ENCODE results near the gene ATP6AP1.

ATP6AP1 gene

DNA sequence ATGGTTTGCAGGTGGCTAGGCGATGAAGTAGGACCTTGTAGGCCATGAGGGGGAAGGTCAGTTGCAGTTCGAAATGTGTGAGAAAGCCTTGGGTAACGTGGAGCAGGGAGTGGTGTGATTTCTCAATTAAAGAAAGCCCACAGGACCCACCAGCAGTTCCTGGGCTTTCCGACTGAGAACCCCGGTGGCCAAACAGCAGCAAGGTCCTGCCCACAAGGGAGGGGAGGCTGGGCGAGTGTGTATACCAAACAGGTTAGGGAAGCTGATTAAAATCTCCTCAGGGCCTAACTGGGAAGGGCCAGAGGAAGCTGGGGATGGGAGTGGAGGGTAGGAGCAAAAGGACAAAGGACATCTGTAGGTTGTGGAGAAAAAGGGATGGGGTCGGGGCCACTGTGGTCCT is 2.4 kb downstream of the ATP6AP1 start:
- no peak for DNase-seq

DNA sequence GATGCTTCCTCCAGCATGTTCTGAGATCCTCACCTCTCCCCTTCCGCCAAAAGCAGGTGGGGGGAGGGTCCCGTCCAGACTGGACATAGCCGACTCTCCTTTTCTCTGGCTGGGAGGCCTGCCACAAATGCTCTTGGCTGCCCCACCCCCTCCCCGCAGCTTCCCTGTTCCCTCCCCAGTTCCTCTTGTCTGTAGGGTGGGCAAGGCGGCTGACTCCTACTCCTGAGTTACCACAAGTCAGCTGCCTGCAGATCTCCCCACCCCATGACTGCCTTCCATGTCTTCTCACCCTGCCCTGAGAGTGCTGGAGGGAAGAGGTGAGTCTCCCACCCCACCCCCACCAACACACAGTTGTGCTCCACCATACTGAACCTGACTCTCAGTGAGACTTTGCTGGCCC is 2.9 kb downstream of the ATP6AP1 start:
- DNase-seq = no peak

DNA sequence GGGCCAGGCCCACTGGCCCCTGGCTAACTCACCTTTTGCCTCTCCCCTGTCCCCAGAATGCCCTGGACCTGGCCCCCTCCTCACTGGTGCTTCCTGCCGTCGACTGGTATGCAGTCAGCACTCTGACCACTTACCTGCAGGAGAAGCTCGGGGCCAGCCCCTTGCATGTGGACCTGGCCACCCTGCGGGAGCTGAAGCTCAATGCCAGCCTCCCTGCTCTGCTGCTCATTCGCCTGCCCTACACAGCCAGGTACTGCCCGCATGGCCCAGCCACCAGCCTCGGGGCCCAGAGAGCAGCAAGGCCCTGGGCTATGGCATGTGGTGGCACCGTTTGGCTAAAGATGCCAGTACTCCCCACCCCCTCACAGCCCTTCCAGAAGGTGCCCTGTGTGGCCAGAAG is 3.7 kb downstream of the ATP6AP1 start:
- no peak for DNase-seq

DNA sequence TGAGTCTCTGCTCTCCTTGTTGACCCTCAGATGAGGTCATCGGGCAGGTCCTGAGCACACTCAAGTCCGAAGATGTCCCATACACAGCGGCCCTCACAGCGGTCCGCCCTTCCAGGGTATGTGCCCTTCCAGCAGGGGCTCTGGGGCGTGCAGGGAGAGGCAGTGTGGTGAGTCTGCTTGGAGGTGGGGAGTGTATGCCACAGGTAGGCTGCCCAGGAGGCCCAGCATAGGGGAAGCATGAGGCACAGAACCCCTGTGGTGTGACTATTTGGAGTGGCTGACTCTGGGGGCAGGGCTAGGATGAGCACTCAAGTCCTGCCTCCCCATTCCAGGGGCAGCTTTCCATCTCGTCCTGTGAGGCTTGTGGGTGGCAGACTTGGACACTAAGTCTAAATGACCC is 5.1 kb downstream of the ATP6AP1 start:
- no peak for DNase-seq

DNA sequence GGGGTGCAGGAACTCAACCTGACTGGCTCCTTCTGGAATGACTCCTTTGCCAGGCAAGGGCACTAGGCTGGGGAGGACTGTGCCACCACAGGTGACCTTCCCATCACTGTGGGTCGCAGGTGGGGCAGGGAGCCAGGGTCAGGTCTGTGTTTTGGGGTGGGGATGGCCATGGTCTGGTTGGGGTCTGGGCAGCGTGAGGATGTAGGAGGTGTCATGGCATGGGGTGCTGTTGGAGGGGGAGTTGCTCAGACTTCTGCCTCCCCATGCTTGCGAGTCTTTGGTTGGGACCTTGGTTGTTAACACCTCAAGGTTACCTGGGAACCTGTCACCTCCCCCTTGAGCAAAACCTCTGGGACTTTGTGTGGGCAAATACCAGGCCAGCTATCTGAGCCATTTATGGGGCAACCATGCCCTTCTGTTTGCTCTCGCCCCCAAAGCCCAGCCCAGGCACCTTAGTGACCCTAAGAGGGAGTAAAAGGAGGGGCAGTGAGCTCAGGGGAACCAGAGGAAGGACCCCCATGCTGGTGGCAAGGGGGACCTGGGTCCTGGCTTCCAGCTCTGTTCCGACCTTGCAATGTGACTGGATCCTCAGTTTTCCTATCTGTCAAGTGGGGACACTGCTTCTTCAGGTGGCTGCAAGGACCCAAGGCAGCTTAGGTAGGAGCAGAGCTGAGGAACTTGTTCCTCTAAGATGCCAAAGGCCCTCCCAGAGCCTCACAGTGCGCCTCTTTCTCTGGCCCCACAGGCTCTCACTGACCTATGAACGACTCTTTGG is 6.1 kb downstream of the ATP6AP1 start:
- DNase-seq = no peak

DNA sequence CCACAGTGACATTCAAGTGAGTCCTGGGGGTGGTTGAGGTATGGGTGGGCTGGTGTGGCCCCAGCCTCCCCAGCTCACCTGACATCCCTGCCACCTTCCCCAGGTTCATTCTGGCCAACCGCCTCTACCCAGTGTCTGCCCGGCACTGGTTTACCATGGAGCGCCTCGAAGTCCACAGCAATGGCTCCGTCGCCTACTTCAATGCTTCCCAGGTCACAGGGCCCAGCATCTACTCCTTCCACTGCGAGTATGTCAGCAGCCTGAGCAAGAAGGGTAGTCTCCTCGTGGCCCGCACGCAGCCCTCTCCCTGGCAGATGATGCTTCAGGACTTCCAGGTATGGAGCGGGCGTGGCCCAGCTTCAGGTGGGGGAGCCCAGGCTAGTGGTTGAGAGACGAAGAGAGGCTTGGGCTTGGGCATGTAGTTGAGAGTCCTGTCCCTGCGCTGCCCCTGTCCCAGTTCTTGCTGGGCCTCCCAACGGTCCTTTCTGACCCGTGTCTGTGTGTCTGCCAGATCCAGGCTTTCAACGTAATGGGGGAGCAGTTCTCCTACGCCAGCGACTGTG is 6.8 kb downstream of the ATP6AP1 start:
- no peak for DNase-seq

DNA sequence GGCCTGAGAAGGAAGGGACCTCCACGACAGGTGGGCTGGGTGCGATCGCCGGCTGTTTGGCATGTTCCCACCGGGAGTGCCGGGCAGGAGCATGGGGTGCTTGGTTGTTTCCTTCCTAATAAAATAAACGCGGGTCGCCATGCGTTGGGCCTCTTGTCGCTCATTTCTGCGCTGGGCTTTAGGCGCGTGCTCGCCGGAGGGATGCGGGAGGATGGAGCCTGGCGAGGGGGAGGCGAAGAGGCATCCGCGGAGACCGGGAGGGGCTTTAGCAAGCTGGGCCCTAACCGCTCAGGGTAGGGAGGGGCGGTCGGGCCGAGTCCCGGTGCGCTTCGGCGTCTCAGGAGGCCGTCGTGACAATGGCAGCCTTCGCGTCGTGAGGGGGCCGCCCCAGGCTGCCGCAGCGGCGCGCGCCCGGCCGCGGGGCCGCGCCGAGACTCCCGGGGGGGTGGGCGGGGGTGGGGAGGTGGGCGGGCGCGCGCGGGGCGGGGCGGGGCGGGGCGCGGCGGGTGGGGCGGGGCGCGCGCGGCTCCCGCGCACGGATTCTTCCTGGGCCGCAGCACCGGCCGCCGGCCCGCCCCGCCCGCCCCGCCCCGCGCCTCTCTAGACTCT is 8.0 kb downstream of the ATP6AP1 start:
- peak; percentile 54 for DNase-seq

DNA sequence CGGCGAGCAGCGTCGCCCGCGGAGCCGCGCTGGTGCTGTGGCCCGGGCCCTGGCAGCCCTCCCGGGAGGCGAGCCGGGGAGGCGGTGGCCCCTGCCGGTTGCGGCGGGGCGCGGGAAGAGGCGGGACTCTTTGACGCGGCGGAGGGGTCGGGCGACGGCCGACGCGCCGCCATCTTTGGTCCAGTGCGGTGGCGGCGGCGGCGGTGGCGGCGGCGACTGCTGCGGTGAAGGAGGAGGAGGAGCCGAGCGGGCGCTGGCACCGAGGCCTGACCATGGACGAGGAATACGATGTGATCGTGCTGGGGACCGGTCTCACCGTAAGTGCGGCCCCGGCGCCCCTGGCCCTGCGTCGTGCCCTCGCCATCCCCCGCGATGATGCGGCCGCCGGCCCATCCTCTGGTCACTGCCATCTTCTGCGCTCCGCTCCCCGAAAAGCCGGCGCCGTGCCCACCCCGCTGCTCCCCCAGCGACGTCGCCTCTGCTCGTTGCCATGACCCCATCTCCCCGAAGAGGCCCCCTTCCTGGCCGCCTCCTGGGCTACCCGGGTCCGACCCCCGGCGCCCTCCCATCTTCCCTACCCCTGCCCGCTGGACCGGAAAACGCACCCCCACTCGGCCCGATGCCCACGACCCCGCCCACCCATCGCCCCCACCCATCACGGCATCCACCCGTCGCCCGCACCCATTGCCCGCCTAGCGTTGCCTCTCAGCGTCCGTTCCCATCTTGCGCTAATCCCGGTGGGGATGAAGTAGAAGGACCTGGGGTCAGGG is 8.7 kb downstream of the ATP6AP1 start, which contains the start of gene GDI1:
TSS of gene GDI1 (plus strand) at position 172 of the 770 bp plus-strand sequence. CDS start at position 273, 101 bp downstream.
- DNase-seq = peak; percentile 62

DNA sequence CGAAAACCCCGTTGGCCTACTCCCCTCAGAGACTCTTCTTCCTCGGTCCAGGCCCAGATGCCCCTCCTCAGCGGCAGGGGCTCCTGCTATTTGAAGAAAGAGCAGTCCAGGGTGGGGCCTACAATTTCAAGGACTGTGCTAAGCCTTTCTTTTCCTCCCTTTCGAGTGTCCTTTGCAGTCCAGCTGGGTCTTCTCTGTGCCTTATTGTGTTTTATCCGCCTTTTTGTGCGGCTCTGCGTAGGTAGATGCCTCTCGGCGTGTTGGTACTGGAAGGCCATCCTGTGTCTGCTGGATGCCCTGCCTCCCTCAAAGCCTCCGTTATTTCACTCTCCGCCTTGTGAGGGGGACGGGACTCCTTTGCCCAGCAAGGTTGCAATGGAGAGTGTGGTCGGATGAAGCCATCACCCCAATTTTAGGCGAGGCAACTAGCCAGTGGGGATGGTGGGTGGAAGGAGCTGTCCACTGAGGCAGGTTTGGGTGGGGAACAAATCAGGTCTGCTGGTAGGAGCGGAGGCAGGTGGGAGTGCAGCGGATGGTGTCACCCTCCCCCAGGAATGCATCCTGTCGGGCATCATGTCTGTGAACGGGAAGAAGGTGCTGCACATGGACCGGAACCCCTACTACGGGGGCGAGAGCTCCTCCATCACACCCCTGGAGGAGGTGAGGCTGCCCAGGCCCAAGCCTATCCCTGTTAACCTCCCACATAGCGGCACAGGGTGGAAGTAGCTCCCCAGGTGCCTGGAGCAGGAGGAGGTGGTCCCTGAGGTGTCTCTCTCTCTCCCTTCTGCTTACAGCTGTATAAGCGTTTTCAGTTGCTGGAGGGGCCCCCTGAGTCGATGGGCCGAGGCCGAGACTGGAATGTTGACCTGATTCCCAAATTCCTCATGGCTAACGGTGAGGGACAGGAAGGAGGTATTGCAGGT is 9.8 kb downstream of the ATP6AP1 start:
- DNase-seq = no peak

DNA sequence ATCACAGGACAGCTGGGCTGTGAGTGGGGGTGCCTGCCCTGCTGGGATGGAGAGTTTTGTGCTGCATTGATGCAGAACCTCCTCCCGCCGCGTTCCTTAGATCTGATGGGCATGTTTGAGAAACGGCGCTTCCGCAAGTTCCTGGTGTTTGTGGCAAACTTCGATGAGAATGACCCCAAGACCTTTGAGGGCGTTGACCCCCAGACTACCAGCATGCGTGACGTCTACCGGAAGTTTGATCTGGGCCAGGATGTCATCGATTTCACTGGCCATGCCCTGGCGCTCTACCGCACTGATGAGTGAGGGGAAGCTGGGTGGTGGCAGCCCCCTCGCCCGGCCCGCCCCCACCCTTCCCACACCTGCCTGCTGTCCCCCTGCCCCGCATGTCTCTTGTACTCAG is 11.4 kb downstream of the ATP6AP1 start:
- DNase-seq = no peak

DNA sequence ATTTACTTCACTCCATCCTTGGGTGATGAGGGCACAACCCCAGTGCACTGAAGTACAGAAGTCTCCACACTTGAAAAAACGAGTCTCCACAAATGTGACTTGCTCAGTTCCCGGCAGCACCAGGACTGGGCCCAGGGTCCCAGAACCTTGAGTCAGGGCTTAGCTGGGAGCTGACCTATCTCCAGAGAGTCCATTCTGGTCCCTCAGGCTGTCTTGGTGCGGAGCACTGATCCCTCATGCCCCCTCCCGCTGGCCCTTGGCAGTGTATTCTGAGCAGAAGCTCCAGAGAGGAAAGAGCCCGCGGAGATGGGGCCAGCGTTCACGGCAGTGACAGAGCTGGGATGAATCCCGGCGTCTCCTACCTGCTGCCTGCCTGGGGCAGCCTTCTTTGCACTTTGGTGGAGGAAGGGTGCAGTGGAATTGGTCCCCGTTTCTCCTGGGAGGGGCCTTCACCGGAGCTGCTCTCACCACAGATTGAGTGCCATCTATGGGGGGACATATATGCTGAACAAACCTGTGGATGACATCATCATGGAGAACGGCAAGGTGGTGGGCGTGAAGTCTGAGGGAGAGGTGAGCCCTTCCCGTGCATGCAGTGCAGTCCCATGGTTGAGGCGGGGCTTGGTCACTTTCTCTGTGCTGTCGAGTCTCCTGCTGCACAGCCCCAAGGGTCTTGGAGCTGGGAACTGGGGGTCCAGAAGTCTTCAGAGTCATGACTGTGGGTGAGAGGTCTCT is 12.3 kb downstream of the ATP6AP1 start:
- DNase-seq = no peak

DNA sequence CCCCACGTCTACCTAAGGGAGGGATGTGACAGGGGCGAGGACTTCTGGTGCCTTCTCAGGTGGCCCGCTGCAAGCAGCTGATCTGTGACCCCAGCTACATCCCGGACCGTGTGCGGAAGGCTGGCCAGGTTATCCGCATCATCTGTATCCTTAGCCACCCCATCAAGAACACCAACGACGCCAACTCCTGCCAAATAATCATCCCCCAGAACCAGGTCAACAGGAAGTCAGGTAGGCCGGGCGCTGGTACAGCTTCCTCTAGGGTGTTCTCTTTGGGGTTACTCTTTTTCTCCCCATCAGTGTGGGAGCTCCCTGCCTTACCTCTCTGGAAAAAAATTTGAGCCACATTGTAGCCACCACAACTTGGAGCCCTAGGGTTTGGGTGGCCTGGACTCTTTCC is 13.1 kb downstream of the ATP6AP1 start:
- DNase-seq = no peak

DNA sequence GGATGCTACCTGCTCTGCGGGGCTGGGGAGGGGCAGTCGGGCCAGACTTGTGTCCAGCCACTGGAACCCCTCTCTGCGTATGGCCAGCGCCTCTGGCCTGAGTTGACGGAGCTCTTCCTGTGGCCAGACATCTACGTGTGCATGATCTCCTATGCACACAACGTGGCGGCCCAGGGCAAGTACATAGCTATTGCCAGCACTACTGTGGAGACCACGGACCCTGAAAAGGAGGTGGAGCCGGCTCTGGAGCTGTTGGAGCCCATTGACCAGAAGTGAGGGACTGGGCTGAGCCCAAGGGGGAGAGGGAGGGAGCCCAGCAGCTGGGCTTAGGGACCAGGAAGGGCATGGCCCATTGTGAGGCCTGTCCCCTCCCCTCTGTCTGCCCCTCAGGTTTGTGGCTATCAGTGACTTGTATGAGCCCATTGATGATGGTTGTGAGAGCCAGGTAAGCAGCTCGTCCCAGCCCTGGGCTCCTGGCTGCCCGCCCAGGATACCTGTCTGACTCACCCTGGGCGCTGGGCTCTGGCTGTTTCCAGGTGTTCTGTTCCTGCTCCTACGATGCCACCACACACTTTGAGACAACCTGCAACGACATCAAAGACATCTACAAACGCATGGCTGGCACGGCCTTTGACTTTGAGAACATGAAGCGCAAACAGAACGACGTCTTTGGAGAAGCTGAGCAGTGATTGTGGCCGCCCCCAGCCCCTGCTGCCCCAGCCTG is 13.7 kb downstream of the ATP6AP1 start:
- no peak for DNase-seq

DNA sequence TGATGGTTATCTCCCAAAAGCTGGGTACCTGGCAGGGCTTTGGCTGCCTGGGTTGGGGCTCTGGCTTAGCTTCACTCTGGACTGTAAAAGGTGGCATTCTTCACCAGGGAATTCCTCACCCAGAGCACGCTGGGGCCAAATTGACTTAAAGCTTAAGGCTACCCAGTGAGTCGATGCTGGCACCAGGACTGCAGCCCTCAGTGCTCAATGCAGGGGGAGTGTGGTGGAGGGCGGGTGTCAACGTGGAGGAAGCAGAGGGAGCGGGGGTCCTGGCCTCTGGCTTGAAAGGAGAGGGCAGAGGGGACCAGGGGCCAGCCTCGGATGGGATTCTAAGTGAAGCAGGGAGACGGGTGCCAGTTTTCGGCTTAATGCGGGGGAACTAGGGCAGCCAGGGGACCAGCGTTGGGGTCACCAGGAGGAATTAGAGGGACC is 15.0 kb downstream of the ATP6AP1 start:
- no peak for DNase-seq

DNA sequence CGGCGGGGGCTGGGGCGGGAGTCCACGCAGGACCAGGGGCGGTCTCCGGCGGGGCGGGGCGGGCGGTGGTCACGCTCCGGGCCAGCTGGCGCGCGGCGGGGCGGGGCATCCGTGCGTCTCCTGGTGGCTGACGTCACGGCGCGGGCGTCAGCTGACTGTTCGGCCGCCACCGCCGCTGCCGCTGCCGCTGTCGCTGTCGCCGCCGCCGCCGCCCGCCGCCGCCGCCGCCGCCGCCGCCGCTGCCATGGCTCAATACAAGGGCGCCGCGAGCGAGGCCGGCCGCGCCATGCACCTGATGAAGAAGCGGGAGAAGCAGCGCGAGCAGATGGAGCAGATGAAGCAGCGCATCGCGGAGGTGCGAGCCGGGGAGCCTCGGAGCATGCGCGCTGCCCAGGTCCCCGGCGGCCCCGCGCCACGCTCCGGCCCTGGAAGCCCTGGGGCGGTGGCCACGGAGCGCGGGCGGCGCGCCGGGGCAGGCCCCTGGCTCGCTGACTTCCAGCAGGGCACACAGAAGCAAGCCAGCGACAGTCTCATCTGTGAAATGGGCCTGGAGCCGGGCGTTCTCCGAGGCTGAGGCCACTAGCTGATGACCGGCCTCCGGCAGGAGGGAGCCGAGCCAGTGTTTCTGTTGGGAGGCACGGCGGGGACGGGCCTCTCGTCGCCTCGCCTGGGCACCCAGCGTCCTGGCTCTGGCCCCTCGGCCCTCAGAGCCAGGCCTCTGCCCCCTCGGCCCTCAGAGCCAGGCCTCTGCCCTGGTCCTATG is 15.7 kb downstream of the ATP6AP1 start, which contains the start of gene FAM50A:
TSS of gene FAM50A (plus strand) at position 150 of the 763 bp plus-strand sequence. CDS start at position 245, 95 bp downstream.
- DNase-seq = peak; percentile 68

DNA sequence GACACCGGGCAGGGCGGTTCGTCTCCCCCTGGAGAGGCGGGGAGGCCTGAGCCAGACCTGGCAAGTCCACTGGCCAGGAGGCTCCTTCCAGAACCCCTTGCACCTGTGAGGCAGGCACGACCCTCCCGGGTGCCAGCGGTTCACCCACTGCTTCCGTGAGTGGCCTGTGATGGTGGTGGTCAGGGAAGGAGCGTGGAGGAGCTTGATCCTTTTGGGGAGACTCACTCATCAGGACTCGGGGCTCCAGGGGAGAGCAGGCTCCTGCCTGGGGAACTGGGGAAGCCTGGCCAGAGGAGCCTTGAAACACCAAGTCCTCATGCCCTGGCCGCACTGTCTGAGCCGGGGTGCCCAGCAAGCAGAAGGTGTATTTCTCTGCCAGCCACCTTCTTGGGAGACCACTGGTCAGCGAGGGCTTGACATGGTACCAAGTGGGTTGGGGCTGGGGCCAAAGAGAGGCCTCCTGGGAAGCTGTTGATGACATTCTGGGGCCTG is 16.3 kb downstream of the ATP6AP1 start:
- no peak for DNase-seq

DNA sequence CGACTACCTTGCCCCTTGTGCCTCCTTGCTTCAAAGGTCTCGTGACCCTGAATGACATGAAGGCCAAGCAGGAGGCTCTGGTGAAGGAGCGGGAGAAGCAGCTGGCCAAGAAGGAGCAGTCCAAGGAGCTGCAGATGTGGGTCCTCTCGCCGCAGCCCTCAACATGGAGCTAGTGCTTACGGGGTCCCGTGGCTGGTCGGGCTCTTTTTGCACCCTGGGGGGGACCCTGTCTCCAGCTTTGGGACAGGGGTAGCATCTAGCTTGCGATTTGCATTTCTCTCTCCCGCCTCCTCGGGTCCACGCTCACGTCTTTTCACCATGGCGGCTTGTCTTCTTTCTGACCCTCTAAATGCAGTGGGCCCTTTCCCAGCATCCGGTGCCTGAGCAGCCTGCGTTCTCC is 17.3 kb downstream of the ATP6AP1 start:
- no peak for DNase-seq

DNA sequence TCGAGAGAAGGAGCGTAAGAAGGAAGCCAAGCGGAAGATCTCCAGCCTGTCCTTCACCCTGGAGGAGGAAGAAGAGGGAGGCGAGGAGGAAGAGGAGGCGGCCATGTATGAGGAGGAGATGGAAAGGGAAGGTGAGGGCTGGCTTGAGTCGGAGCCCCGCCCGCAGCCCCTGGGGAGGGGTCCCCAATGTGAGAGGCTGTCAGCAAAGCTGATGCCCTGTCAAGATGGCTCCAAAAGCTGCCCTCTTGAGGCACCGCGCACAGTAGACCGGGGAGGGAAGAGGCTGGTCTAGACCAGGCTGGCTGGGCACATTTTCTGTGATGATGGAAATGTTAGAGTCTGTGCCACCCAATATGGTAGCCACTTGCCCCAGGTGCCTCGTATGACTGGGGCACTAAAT is 18.0 kb downstream of the ATP6AP1 start:
- no peak for DNase-seq

DNA sequence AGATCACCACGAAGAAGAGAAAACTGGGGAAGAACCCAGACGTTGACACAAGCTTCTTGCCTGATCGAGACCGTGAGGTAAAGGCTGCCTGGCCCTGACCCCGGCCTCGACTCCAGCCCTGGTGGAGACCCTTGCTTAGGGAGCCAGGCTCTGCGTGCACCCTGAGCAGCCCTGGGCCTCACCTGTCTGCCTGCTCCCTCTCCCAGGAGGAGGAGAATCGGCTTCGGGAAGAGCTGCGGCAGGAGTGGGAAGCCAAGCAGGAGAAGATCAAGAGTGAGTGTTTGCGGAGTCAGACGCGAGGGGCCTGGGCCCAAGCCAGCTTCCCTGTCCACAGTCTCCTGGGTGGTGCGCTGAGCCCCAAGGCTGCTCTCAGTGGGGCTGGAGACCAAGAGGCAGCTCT is 20.0 kb downstream of the ATP6AP1 start:
- no peak for DNase-seq

DNA sequence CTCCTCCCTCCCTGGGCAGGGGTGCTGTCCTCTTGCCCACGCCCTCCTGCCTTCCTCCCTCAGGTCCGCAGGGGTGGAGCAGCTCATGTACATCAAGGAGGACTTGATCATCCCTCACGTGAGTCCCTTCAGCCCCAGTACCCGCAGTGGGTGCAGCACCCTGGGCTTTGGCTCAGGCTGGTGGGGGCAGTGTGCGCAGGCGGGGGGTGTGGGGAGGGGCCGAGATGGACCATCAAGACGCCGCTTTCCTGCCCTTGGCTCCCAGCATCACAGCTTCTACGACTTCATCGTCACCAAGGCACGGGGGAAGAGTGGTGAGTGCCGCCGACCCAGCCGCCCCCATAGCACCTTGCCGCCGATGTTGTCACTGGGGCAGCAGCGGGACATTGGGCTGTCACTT is 21.1 kb downstream of the ATP6AP1 start:
- no peak for DNase-seq

Measured in fibroblast of skin of back (primary cell).